HG03432 (cell line): ENCODE results near the gene DCAF12.
A peak's percentile ranks its signal among the peaks of the same experiment; 100 is the strongest.

ENCODE experiments used
- ATAC-seq: cut with Tn5 transposase; IDR thresholded peaks from one replicate; pipeline ENCODE4 v1.9.1; 2021; ENCODE audit warnings: mild to moderate bottlenecking, moderate library complexity; ENCODE audit not compliant: unreplicated experiment

The DCAF12 gene

DNA sequence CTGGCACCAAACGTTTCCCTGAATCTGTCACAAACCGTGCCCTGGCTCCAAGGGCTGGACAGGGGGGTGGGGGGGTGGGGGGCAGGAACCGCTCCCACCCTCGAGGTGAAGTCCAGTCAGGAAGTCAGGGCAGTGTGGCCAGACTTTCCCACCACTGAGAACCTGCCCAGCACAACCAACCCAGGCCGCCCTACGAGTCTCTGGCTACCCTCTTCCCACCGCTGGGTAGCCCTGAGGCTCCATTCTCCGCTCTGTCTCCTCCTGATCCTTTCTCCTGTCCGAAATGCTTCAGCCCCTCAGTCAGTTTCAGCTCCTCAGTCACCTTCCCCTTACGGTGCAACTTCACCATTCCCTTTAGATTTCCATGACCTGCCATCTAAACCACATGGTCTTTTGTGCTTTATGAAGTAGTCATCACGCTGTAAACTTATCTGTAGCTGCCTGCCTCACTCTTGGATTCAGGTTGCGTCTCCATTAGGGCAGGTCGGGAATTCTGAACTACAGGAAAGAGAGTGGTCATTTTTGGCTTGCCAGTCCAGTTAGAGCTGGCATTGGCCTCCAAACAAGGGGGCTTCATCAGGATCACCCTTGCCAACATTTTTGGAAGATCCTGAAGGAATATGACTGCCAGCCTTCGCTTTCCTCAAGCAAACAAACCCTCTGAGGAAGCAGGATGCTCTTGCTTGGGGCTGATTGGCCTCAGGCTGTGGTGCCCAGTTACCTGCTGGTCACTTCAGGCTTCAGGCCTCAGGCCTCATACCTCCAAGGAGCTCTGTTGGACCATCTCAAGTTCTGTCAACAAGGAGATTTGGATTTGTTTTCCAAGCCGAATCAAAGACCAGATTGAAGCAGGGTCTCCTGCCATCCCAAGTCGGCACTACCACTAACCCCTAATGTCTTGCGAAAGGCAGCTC is 794 bp upstream of the DCAF12 start:
- no peak for ATAC-seq

DNA sequence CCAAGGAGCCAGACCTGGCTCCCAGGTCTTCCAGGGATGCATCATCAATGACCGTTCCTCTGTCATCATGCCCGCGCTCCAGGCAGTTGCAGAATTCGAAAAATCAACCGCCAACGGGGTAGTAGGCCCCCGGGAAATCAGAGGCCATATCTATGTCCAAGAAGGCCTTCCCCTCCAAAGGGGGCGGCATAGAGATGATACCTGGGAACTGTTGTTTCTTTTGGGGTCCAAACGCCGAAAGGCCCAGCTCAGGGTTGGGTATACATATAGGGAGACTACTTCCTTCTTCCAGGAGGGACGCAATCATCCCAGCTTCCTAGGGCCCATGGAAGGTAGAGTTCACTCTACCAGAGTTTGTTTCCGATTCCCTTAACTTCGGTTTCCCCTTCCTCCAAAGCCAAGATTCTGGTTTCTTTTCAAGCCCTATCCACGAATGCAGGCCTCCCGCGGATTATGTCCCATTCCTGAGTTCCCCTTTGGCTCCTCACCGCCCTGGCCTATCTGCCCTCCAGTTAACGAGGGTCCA is 754 bp downstream of the DCAF12 start:
- no peak for ATAC-seq

DNA sequence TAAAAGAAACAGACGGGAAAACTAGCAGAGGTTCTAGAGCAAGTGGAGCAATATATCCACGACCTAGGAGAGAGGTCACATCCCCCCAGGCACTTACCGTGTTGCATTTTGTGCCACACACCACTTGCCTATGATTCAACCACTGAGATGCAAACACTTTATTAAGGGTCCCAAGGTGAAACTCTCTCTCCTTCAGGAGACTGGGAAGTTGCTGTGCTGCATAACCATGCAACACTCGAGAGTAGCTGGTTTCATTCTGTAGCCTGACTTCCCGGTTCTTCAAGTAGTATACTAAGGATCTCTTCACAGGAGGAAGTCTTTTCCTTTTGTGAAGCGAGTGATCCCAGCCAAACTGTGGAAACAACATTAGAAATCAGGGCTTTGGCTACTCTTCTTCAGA is 1.6 kb downstream of the DCAF12 start:
- no peak for ATAC-seq

DNA sequence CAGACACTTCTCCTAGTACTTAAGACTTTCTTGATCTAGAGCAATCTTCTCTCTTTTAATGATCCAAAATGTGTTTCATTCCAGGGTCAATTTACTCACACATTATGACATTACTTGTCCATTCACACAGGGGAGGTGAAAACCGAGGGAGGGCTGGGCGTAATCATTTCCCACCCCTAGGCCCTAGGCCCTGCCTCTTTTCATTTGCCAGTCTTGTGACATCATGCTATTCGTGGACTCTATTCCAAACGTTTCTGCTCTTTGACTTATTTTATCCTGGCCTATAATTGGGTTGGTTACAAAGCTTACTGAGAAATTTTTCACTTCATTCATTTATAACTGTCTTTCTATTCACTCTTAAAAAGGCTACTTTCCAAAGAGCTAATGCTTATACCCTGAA is 2.4 kb downstream of the DCAF12 start:
- ATAC-seq = no peak

DNA sequence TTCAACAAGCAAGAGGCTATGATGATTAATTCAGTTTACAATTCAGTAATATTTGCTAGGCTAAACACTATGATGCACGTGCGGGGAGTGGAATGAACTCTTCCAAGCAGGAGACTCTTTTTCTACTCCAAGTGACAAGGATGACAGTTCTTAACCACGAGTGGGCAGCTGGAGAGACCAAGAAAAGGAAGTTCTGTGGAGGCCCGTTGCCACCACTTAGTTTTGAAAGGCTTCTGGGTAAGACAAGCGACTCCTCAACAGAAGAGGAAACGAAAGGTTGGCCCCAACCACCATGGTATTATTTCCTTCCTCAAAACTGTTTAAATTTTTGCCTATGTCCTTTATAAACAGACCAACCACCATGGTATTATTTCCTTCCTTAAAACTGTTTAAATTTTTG is 2.8 kb downstream of the DCAF12 start:
- peak; percentile 44 for ATAC-seq

DNA sequence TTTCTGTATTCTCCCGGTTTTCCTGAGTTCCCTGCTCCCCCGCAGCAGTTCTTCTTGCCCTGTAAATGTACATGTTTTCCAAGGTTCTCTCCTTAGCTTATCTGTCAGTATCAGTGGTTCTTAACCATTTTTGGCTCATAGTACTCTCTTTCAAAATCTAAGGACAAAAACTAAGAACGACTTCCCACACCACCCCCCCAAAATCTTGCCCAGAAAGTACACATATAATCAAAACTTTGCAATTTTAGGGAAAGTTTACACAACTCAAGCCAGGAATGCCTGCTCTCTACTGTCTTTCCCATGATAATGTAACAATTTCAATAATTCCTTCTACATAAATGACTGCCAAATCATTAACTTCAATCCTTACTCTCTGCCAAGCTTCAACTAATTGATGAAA is 4.5 kb downstream of the DCAF12 start:
- no peak for ATAC-seq

DNA sequence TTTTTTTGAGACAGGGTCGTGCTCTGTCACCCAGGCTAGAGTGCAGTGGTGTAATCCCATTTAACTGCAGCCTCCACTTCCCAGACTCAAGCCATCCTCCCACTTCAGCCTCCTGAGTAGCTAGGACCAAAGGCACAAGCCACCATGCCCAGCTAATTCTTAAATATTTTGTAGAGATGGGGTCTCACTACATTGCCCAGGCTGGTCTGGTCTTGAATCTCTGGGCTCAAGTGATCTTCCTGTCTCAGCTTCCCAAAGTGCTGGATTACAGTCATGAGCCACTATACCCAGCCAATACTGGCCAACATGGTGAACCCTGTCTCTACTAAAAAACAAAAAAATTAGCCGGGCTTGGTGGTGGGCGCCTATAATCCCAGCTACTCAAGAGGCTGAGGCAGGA is 6.8 kb downstream of the DCAF12 start:
- no peak for ATAC-seq

DNA sequence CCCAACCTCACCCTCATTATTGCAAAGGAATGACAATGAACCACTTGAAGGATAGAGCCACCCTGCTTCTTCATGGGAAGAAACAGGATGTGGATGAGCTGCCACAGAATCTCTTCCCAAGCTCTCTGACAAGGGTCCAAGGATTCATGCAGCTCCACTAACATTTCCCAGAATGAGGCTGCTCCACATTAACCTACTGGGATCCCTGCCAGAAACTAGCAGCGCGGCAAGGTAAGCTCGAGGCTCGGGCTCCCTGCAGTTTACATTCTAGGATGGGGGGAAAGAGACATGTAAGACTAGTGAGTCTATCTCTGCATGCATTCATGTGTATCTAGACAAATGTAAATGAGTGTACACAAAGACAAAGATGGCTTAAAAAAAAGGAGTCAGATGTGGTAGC is 12.1 kb downstream of the DCAF12 start:
- ATAC-seq = no peak

DNA sequence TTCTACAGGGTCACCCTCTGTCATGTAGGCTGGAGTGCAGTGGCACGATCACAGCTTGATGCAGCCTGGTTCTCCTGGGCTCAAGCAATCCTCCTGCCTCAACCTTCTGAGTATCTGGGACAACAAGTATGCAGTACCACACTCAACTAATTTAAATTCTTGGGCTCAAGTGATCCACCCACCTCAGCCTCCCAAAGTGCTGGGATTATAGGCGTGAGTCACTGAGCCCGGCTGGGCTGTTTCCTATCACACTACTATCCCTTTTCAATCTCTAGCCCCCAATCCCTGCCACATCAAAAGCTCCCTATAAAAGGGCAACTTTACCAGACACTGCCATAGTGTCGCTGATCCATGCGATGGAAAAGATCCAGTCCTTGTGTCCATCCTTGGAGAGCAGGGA is 20.4 kb downstream of the DCAF12 start:
- no peak for ATAC-seq

DNA sequence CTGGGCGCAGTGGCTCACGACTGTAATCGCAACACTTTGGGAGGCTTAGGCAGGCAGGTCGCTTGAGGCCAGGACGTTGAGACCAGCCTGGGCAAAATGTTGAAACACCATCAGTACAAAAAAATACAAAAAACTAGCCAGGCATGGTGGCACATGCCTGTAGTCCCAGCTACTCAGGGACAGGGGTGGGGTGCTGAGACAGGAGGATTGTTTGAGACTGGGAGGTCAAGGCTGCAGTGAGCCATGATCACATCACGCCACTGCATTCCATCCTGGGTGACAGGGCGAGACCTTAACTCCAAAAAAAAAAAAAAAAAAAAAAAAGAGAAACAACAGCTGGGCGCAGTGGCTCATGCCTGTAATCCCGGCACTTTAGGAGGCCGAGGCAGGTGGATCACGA is 23.7 kb downstream of the DCAF12 start:
- ATAC-seq = no peak

DNA sequence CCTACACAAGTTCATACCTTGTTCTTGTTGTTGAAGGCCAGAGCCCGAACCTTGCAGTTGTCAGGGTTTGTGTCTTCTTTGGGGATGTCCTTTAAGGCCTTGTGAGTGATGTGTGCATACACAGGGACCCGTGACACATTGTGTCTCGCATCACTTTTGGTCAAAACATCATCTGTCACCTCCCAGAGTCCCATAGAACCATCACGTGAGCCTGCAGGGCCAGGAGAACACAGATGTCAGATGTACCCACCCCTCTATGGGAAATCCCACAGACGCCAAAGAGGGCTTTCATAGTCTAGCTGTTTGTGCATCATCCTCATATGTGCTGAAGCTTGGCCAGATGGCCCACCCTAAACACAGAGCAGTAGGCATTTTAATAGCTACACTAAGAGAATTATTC is 28.2 kb downstream of the DCAF12 start:
- peak; percentile 56 for ATAC-seq

DNA sequence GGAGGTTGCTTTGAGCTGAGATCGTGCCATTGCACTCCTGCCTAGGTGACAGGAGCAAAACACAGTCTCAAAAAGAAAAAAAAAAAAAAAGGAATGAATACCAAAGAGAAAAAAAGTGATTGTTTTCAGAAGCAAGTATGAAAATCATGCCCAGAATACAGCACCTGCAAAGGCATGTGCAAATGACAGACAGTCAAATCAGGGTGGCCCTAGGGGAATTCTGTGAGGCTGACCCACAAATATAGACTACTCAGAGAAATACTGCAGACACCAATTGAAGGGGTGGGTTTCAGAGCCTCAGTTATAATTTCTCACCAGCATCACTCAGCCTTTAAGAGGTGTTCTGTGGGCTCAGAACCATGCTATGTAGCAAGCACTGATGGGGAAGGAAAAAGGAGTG is 28.6 kb downstream of the DCAF12 start:
- ATAC-seq = peak; percentile 81

DNA sequence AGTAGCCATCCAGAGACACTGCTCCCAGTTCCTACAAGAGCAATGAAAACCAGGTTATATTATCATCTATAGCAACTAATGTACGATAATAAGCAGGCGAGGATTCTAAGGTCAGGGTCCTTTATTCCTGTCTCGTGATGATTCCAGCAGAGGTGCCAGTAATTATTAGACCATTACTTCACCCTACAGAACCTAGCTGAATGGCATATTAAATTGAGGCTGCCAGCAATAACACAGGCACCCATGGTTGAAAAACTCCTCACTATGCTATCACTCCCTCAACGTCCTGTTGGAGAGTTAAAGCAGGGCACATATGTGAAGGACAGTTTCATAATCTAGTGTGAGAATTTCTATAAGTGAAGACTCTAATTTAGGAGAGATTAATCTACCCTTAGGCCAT is 29.7 kb downstream of the DCAF12 start:
- no peak for ATAC-seq

DNA sequence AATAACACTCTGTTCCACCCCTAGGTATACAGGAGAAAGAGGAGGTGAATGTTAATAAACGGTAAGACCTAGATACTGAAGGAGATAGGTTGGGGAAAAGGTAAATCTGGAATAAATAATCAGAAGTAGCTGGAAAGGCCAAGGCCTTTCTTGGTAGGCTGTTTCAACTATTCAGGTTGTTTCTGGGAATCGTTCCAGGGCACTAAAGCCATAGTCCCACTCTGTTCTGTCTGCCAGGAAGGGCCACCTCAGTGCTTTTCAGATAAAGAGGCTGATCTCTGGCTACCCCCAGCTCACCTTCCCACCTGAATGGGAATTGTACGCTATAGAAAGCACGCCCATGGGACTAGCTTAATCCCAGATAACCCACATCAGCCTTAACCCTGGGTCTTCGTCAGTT is 32.9 kb downstream of the DCAF12 start:
- ATAC-seq = no peak

DNA sequence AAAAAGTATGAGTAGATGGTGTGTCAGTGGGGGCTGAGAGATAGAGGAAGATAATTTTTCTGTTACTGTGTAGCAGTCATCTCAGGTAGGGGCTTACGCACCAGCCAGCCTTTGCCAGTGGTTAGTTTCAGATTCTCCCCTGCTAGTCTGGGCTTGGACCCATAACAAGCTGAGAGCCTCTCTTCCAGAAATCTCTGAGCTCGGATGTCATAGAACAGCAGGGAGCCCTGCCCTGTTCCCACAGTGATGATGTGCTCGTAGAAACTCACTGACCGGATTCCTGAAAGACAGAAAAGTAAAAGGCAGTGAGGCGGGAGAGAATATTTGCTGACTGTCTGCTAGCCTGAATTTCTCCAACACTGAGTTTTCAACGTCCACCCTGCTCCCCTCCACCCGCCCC is 37.2 kb downstream of the DCAF12 start:
- ATAC-seq = no peak

DNA sequence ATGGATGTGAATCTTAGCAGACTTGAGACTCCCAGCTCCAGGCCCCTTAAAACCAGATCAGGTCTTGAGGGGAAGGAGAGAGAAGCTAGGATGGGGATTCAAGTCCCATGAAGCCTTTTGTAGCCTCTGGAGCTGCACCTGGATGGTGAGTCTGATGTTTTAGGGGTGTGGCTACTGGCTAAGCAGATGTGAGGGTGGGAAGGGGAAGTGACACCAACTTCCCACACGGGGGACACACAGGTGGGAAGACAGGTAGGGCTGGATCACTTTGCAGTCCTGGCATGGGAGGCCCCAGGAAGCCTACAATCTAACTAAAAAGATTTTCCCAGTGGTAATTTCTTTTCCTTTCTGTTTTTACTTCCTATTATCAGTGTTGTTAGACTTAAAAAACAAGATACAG is 39.1 kb downstream of the DCAF12 start:
- no peak for ATAC-seq

DNA sequence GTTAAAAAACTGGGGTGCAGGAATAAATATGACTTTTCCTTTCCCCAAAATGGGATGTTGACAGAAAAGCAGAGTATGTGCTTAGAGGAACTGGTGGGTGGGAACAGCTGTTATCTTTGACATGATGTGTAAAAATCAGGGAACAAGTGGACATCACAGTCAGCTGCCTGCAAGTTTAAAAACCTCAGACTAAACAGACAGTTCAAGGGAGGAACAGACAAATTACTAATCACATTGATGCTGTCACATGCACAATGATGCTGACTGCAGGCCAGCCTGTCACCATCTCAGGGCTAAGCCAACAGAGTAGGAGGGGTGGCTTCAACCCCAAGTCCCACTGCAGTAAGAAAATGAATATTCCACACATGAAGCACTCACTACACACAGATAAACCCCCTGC is 39.6 kb downstream of the DCAF12 start:
- ATAC-seq = no peak

DNA sequence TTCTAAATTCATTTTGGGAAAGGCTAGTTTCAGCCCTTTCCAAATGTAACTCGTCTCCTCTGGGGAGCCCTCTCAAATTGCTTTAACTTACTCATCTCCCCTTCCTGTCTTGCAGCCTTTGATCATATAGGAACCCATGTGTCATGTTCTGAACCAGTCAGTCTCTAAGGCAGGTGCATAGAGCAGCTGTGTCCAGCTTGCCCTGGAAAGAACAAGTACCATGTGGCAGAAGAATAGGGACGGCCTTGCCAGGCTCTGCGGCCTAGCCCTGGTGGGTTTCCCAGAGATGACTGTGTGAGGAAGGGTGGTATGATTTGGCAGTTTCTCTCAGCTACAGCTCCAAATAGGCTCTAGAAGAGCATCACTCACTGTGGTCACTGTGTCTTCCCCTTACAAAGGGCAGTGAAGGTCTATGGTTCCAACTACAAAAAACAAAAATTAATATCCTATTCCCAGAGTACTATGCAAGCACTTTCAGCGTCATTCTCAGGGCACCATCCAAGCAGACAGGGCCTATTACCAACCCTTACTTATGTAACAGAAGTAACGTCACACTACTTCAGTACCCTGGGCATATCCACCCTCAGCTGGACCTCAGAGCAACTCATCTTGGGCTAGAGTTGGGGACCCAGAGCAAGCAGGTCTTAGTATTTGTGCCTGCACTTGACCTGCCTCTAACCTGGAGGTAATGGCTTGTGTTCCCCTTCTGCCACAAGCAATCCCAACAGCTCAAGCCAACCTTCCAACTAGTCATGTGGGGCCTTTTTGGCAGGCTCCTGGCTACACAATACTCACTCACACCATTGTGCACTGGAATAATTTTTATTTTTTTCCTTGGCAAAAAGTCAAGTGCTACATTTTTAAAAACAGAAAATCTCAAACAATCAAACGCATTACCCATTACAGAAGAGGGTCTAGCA is 40.7 kb downstream of the DCAF12 start:
- no peak for ATAC-seq

DNA sequence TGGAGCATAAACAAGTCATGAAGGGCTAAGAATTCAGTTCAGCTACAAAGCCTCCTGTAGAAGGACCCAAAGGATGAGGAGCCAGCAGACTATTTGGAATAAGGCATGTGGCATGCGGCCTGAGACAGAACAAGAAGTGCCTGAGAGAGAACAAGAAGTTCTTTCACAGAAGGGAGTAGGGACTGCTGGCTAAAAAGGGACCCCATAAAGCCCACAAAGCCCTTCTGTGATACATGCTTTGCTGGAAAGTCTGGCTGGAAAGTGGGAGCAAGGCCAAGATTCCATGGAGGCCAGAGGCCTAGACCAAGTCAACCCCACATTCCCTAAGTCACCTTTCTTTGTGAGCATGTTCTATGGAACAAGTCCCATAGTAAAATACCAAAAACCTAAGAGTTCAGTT is 41.9 kb downstream of the DCAF12 start:
- no peak for ATAC-seq

DNA sequence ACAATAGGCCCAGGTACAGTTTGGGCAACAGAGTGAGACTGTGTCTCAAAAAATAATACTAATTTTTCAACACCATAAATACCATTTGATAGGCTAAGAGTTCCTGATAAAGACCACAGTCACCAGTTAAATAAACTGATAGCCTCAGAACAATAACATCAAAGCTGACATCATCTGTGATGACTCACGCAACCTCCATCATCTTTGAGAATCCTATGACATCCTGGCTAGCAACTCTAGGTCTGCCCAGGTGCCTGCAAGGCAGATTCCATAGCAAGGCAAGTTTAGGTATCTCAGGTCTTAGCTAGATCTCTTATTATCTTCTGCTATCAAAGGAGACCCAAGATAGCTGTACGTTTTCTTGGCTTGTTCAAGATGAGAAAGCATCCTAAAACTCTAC is 47.3 kb downstream of the DCAF12 start:
- no peak for ATAC-seq

DNA sequence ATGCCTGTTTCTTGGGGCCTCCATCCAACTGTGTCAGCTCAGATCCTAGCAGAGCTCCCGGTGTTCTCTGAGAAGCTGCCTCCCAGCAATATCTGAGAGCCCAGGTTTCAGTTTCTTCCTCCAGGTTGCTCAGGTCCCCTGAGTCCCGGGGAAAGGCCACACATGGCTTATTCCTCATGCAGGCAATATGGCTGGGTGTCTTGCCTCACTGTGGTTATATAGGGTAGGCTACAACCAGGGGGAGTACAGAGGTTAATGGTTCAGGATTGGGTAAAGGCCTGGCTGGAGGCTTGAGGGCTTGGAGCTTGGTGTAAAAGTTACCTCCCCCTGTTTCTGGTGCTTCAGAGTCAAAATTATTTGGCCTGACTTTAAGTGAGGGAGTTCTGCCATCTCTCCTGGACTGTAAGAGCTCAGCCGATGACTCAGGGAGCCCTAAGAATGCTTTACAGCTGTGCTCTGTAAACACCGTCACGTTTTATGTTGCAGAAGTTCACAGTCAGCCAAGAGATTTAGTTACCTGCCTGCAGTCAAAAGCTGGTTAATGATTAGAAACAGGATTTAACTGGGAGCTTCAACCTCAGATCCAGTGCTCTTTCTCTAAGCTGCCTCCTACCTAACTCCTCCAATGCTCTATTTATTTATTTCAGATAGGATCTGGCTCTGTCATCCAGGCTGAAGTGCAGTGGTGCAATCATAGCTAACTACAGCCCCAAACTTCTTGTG is 53.5 kb downstream of the DCAF12 start:
- no peak for ATAC-seq
